AG08395 (cell line): Measurements from ENCODE around the gene SLC18A3.

Source experiments
- DNase-seq: peaks from one replicate; pipeline ENCODE4 v3.0.0; 2012; ENCODE audit warnings: mixed read lengths, low spot score

SLC18A3 gene

DNA sequence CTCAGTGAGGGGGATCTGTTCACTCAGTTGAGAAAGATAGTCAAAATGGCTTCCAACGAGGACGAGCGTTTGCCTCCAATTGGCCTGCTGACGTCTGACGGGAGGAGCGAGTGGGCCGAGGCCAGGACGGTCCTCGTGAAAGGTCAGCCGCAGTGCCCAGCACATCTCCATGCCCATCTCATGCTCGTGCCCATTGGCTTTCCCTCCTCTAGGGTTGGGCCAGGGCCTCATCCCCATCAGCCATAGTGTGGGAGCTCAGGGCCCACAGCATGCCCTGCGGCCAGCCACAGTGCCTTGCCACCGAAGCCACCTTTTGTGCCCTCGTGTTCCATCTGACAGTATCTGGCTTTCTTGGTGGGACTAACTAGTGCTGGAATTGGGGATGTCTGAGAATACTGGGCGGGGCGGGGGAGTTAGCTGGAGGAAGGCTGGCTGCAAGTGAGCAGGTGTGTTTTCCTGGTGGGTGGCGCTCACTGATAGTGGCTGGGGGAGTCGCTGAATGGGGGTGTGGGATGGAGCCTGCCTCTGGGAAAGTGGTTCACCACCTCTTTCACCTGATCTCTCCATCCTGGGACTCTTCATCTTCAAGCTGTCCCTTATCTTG, 17.6 kb downstream of the SLC18A3 start:
- DNase-seq, result no peak

DNA sequence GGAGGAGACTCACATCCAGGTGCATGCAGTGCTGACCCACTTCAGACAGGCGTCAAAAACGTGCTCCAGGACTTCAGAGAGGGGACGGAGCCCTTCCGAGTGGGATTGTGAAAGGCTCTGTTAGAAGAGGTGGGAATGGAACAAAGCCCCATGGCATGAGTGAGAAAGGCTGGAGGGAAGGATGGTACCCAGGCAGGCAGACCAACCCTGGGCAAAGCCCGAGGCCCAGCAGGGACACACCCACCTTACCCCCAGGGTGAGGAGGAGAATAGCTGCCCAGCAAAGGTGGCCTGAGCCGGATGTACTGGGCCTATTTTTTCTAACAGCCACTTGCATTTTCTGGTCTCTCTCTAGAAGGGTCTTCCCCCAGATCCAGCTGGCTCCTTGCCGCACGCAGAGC, 18.5 kb downstream of the SLC18A3 start:
- DNase-seq, result no peak

DNA sequence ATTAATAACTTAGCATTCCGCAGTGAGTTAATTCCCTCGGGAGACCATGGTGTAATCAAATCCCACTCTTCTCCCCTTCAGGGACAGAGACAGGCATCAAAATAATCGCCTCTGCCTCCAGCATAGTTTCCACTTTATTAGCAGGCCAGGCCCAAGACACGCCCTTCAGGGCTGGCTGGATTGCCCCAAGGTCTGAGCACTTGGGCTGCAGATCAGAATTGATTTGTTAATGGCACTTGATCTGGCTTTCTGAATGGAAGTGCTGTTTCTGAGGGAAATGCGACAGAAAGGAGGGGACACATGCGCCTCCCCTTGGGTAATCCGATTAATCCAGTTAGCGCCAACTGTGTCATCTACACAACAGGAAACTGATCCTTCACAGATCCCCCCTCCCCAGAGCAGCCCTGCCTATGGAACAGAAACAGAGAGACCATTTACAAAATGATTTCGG, 19.3 kb downstream of the SLC18A3 start:
- DNase-seq, result no peak

DNA sequence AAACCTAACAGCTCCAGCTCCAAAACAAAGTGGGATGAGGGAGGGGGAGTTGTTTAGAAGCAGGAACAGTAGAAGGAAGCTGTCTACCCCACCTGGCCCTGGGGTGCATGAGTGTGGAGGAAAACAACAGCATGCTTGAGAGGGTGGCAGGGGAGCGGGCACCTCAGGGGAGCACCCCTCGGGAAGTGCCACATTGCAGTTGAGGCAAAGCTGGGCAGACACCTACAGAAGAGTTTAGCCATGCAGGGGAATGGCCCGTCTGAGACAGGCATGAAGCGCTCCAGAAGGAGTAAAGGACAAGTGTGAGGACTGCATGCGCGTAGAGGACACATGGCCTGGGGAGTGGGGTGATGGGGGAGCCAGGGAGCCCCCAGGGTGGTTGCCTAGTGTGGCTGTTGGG, 21.9 kb downstream of the SLC18A3 start:
- no peak for DNase-seq

DNA sequence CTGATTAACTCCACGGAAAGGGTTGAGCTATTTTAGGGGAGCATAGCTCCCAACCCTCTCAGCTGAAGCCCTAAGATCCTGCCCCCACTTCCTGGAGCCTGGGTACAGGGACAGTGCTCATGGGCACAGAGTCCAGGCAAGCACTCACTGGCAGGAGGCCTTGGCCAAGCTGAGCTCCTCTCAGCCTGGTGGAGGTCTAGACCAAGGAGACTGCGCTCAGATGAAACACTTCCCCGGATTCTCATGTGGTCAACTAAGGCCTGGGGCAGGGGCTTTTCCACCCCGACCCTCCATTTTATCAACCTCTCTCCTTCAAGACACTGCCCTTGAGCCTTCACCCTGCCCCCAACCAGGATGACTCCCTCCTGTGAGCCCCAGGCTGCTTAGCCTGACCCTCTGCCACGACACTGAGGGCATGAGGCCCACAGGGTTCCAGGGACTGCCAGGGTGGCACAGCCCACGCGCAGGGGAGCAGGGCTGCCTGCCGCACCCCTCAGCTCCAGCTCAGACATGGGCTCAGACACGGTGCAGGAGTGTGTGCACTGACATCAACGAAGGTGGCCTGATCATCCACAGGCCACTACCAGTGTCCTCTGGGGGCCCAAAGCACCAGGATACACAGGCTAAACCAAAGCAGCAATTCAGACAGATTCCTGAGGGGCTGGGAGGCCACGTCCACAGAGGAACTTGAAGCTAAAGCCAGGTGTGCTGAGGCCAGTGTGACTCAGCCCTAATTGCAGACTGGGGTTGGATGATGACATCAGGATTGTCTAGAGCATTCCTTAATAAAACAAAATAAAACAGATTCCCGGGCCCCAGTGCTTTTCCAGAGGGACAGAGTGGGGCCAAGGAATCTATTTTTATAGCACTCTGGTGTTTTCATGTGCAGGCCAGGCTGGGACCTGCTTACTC, 22.6 kb downstream of the SLC18A3 start:
- DNase-seq, result no peak

DNA sequence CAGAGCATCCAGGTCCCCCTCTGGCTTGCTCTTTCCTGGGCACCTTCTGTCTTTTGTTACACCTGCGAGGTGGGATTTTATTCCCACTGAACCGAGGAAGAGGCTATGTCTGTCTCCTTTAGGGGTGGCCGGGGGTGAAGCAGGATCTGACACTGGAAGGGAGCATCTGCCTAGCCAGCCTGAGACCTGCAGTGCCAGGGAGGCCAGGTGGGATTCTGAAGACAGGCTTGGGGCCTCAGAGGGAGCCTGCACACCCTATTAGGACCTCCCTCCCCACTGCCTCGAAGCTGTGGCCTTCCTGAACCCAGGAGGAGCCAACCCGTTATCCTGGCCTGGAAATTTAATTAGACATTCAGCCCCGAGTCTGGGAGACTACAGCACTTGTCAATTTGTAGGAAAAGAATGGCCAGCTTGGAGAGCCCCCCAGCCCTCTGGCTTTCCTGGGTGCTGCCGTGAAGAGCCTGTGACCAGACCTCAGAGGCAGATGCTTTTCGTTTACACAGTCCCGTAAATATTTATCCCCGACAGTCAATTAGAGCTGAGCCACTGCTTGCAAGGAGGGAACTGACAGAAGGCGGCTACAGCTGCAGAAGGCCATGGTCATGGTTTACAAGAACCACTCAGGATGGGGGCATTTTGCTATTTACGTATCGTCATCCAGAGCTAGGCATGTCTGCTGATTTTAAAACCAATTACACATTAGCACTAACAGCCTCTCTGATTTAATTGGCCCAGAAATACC, 23.4 kb downstream of the SLC18A3 start:
- no peak for DNase-seq

DNA sequence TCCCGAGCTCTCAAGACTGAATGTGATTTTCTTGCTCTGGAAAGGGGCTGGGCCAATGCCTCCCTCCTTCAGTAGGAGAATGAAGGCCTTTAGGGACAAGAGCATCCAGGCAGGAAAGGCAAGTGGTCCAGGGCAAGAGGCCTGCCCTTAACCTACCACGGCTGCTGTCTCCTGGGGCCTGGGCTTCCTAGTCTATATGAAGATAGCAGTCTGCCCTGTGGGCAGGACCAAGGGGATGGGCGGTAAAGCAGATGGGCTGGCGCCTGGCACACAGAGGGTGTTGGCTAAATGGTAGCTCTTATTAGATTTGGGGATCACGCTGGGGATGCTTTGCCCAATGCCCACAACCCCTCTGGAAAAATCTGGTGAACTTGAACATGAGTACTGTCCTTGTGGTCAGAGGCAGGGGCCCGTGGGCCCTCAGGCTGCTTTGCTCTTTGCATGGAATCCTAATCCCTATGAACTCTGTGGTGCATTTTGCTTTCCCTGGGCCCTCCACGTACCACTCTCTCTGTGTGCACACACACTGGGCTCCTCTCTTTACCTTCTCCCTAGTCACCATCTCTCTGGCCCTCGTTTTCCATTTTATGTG, 24.1 kb downstream of the SLC18A3 start:
- DNase-seq, result no peak

DNA sequence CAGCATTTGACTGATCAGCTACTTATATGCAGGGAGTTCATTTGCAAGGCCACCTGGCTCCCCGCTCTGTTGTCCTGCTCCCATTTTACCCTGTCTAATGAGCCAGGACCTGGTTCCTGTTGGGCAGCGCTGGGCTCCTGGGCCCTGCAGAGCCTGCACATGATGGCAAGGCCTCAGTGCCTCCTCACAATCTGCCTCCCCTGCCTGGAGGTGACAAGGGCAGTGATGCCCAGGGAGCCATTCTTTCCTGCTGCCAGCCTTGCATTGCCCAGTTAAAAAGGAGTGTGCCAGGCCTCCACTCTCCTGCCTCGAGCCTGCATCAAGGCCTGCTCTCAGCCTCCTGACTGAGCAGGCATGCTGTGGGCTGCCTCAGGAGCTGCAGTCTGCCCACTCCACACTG, 32.2 kb downstream of the SLC18A3 start:
- no peak for DNase-seq

DNA sequence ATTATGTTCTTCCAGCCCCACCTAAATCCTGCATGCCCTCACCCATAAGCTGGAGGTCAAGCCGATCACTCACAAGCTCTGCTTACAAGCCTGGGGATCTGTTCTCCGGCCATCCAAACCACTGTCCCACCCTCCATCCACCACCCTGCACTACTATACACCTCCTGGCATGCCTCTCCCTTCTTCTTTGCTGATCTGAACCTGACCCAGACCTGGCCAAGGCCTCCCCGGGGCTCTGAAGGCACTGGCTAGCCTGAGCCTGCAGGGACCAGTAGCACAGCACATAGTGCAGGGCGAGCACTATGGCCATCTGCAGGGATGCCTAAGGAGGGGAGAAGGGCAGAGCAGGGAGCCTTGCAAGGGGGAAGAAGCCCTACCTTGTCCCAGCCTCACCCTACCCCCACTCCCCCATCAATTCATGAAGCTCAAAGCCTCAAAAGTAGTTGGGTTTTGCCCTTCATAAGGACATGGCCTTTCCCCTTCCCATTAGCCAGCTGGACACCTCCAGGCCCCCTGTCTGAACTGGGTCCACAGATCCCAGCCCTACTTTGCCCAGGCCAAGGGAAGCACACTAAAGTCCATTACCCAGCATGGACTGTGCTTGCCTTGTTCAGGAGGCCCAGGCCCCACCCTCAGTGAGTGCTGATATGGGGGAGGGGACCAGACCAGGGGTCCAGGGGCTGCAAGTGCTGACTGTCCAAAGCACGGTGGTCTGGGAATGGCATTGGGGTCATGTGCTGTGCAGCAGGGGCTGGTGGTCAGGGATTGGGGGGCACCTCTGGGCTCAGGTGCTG, 33.3 kb downstream of the SLC18A3 start:
- DNase-seq, result no peak

DNA sequence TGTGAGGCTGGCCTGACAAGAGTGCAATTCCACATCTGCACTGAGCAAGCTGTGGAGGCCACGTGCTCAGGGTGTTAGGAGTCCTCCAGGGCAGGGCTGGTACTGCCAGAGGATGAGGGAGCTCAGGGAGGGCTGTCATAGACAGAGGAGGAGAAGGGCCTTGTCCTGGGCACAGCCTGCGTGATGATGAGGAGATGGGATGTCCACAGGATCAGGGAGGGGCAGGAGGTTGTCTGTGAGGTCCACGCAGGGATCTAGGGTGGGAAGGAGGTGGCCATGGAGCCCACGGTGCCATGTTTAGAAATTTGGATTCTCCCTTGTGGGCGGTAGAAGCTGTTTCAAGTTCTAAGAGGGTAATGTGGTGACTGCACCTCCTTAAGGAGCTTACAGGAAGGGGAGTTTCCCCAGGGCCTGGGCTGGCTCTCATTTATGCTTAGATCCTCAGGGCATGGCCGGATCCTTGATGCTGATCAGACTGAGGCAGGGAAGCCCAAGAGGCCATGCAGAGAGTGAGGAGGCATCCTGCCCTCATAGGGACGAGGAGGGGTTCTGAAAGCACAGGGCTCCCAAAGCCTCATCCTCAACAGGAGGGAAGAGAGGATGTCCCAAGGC, 34.0 kb downstream of the SLC18A3 start:
- no peak for DNase-seq

DNA sequence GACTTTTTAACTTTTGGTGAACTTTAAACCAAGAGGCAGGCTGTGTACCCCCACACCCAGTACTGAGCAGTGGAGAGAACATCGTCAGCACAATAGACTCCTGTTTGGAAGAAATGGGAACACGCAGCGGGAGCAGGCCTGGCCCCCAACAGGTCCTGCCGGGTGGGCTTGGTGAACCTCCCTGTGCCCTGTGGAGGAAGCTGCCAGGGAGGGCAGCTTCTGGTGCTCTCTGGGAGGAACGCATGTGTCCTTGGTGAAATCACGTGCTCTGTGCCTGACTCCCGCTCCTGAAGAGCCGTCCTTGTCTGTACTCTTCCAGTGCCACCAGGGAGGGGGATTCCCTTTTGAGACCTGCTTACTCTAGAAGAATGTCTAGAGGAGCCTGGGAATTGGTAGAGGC, 35.3 kb downstream of the SLC18A3 start:
- DNase-seq, result no peak

DNA sequence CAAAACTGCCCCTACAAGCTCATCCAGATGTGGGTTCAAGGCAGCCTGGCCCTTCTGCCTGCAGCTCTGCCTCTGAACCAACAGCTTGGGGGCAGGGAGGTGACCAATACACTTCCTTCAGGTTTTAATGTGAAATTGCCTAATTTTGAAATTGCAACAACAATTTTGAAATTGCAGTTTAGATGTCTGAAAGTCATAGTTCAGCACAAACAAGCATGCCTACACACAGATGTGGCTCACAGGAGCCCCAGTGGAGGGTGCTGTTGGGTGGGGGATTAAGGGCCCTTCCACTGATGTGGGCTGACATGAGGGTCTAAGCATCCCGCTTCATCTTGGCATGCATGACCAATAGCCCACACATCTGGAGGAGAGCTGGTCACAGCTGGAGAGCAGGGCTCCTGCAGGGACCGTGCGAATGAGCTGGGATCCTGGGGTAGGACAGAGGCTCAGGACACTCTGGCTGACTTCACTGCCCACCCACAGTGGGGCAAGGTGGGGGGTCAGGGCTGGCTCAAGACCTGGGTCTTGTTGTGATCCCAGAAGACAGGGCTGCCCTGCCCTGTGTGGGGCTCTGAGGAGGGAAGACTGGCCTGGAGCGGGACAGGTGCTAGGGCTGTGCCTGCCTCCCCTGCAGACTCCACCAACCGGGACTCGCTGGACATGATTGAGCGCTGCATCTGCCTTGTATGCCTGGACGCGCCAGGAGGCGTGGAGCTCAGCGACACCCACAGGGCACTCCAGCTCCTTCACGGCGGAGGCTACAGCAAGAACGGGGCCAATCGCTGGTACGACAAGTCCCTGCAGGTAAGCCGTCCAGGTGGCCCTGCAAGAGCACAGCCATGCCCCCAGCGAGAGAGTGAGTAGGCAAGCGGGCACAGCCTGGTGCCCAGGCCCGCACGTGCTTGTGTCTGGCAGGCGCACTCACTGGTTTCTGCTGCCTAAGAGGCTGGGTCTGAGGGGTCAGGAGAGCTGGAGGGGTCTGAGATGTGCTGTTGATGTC, 36.1 kb downstream of the SLC18A3 start:
- no peak for DNase-seq

DNA sequence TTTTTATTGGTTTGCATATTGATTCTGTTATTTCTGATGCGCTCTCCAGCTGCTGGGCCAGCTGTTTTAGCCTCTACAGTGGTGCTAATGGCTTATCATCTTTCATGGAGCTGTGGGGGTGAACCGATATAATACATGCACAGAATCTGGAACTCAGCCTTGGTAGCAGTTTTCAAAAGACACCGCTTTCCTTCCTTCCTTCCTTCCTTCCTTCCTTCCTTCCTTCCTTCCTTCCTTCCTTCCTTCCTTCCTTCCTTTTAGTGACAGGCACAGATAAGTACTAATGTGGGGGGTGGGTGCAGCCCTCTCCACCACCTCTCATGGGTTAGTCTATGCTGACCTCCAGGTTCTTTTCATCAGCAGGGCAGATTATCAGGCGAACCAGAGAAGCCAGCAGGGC, 37.4 kb downstream of the SLC18A3 start:
- no peak for DNase-seq

DNA sequence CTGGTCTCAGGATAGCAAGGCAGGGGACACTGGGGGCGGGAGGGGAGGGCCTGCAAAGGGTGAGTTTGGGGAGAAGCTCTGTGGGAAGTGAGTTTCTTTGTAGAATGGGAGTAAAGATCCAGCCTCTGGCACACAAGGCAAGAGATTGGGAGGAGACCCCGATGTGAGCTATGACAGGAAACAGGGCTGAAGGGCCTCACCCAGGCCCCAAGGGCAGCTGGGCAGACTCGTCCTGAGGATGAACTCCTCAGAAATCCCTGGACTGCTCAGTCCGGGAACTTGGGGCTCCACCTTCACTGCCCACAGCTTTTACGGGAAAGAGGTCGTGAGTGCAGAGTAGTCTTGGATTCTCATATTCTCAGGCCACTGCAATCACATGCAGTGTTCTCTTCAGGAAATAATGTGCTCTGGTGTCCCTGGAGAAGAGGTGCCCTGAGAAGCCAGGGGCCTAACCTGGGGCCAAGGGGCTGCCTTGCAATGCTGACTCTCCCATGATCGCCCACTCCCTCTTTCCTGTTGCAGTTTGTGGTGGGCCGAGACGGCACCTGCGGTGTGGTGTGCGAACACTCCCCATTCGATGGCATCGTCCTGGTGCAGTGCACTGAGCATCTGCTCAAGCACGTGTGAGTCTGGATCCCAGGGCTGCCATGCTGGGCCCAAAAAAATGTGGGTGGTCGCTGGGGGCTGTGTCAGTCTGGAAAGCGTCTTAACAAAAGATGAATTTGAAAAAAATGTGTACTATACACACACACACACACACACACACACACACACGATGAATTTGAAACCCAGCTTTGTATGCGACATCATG, 38.1 kb downstream of the SLC18A3 start:
- DNase-seq, result no peak

DNA sequence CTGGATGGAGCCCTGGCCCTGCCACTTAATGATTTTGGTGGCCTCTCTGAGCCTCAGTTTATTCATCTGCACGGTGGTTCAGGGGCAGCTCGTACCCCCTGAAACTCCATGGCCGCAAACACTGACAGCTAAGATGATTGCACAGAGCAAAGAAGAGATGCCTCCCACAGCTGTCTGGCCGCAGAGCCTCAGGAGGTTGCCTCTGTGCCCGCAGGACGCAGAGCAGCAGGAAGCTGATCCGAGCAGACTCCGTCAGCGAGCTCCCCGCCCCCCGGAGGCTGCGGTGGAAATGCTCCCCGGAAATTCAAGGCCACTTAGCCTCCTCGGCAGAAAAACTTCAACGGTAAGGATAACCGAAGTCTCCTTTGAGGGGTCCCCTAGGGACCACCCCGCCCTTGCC, 39.2 kb downstream of the SLC18A3 start:
- DNase-seq, result no peak

DNA sequence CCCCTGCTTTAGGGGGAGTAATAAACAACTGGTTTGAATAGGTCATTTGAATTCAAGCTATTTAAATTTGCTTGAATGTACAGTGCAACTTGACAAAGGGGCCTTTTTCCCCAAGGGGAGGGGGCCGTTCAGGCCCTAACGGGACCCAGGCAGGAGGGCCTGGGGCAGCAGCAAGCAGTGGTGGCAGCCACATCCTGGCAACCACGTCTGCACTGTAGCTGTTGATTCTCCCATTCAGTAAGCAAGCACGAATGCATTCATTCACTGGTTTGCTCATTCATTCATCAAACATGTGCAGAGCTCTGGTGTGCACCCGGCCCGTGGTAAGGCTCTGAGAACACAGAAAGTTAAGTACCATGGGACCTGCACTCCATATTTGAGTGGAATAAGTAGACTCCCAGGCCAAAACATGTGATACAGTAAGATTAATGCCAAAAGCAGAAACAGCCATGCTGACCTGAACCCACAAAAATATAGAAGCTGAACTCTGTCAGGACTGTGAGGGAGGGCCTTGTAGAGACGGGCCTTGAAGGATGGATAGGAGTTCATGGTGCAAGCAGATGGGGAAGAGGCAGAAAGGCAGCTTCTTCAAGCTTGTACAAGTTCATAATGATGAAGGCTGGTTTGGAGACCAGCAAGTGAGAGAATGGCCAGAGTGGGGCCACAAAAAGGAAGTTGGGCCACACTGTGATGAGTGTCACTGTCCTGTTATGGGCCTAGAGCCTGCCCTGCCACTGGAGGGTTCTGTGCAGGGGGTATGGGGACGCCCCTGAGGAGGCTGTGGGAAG, 40.0 kb downstream of the SLC18A3 start:
- DNase-seq, result no peak

DNA sequence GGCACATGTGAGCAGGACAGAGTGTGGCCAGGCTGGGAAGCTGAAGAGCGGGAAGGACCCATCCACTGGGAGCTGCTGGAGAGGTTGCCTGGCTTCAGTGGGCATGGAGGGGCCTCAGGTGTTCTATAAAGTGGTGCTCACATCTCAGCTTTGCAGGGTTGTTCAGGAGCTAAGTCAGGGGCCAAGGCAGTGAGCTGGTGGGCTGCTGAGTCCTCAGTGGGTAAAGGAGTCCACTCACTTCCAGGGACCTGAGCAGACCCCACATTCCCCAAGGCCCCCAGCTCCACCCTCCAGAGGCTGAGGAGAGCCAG, 40.6 kb downstream of the SLC18A3 start:
- DNase-seq, result no peak

DNA sequence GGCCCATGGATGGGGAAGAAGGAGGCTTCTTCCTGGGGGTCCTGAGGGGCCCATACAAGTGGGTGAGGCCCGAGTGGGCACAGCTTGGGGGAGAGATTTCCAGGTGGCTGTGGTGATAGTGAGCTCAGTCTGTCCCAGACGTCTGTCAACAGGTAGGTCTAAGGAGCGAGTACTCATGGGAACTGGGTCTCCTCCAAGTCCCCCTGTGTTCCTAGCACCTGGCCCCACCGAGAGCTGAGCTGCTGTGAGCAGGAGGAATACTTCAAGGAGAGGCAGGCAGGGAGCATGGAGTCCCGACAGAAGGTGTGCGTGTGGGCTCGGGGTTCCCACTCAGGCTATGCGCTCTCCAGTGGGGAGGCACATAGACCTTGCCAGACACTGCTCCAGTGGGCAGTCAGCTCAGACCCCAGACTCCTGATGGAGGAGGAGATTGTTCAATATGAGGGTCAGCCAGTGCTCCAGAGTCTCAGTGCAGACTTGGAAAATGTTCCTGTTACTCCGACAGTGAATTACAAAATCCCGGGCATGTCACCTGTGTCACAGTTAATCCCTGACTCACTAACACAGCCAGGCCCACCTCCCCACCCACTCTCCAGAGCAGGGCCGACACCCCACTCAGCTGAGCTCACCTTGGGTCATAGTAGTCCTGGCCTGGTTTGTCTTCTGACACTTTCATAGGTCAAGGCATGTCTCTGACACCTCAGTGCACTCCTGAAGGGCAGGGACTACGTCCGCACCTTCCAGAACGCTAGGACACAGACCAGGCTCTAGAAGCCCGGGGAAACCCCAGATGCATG, 41.1 kb downstream of the SLC18A3 start:
- DNase-seq, result no peak
